Measurements from ENCODE around the gene CACHD1. TPM values are rescaled to one million over a fixed set of nuclear protein-coding genes. Genes with fewer than 3 reads are reported as not detected.

CACHD1 gene
- total RNA-seq, 2 experiments from 2014 or later: 2.6 to 2.9 TPM

- Mint-ChIP-seq H3K27ac (no peak overlapping the region), H3K9me3 (no peaks in the 10 kb centered on the region), H3K4me1 (ENCODE audit: low read depth) (peaks cover 26% of the 10 kb centered on the region), H3K4me3 (no peak overlapping the region), H3K27me3 (ENCODE audit: low read depth) (peaks cover 8% of the 10 kb centered on the region), H3K36me3 (ENCODE audit: low read depth) (no peaks in the 10 kb centered on the region)
- CTCF ChIA-PET: interaction anchor here (0.6 to 0.9 kb wide), 2 partner anchors 8 to 460 kb away, joined by 3 read pairs; no protein-coding TSS in a partner anchor
- intact Hi-C loops (cut with micrococcal nuclease): loop anchor here (5.0 kb wide), 2 partner anchors 492 to 592 kb away; partner anchors contain the start of gene JAK1
- DNase-seq: no peak
Observed at GRCh38 chr1:64474665-64475439, 4.9 kb downstream of the CACHD1 start.

DNA sequence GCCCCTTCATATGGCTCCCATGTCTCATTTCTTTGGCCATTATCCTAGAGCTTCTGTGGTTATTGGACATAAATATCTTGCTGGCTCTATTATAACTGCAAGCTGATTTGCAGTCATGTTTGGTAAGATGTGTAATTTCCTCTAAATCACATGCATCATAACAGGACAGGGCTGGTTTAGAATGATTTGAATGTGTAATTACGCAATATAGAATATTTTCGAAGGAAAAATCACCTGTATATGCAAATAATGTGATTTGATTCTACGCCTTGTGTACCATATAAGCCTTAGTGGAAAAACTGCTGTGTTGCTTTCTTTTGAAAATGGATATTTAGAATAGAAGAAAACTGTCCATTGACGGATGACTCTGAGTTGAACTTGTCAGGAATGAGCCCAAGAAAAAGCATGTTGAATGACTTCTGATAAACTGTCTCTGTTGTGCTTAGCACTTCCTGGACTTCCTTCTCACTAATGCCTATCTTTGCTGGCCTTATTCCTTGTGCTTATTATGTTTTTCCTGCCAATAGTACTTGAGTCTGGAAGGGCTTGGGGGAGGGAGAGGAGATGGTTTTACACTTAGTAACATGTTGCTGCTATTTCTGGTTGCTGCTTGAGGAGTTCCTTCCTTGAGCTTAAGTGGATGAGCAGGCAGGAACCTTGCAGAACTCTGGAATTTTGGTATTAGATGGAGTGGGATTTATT is 6.5 kb downstream of the CACHD1 start:
- DNase-seq: no peak
- Mint-ChIP-seq H3K4me1 (ENCODE audit: low read depth) (peaks cover 30% of the 10 kb centered on the region), H3K4me3 (no peak overlapping the region), H3K27me3 (ENCODE audit: low read depth) (peaks cover 3% of the 10 kb centered on the region), H3K27ac (no peak overlapping the region), H3K9me3 (no peaks in the 10 kb centered on the region), H3K36me3 (ENCODE audit: low read depth) (no peaks in the 10 kb centered on the region)
- intact Hi-C loops (cut with micrococcal nuclease): no loop called here
- CTCF ChIA-PET: interaction anchor here (1.4 kb wide), 1 partner anchor 13 kb away, joined by 4 read pairs; no protein-coding TSS in a partner anchor

DNA sequence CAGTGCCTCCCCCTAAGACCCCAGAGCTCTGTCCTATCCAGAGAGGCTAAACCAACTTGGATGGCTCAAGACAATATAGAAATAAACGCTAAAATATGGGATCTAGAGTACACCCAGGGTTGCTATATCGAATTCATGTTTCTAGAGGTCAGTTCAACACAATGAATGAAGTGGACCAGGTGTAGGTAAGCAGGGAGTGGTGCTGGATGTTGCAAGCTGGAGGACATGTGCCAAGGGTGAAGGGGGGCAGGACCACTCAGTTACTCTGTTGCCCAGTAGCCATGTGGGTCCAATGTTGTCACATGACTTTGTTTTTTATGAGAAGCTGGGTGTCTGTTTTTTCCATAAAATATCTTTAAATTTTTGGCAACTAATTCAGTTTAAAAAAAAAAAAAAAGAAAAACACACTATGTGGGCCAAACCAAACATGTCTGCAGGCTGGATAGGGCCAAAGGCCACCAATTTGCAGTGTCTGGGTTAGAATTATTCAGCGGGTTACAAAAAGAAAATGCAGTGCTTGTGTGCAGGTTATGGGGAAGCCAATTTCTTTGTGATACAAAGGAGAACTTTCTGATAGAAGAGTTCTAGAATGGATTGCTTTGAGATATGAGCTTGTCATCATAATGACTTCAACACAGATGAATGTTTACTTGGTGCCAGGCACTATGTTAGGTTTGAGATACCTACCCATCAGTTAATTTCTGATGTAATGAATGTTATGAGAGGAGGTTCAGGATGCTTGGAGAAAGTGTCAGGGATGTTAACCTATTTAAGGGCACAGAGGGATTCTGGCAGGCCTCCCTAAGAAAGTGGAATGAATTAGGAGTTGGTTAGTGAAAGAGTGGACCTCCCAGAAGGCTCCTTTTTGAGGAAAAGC is 8.9 kb downstream of the CACHD1 start:
- H3K36me3 Mint-ChIP-seq (ENCODE audit: low read depth): no peaks in the 10 kb centered on the region
- H3K4me3 Mint-ChIP-seq: no peak overlapping the region
- intact Hi-C loops (cut with micrococcal nuclease): no loop called here
- CTCF ChIA-PET: no interaction called here
- H3K9me3 Mint-ChIP-seq: no peaks in the 10 kb centered on the region
- no peak for DNase-seq
- no peaks in the 10 kb centered on the region for H3K27me3 Mint-ChIP-seq (ENCODE audit: low read depth)
- H3K27ac Mint-ChIP-seq: no peak overlapping the region
- peaks cover 23% of the 10 kb centered on the region for H3K4me1 Mint-ChIP-seq (ENCODE audit: low read depth)

DNA sequence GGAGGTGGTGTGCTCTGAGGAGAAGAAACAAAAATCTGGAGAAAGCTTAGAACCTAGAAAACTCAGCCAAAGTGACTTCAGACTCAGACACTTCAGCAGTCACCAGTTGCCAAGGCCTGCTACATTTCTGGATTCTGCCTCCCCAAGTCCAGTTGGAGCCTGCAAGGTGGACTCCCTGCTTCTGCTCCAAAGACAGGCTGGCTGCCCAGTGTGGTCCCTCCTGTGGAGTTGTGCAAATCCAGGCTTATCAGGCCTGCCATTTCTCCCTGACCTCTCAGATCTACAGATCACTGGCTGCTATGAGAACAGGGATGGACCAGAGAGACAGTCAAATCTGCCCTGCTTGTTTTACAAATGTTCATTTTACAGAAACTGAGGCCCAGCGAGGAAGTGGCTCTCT is 9.9 kb downstream of the CACHD1 start:
- DNase-seq: no peak
- CTCF ChIA-PET: no interaction called here
- intact Hi-C loops (cut with micrococcal nuclease): no loop called here
- Mint-ChIP-seq H3K36me3 (ENCODE audit: low read depth) (no peaks in the 10 kb centered on the region), H3K4me3 (no peak overlapping the region), H3K27ac (no peak overlapping the region), H3K27me3 (ENCODE audit: low read depth) (no peaks in the 10 kb centered on the region), H3K4me1 (ENCODE audit: low read depth) (peaks cover 24% of the 10 kb centered on the region), H3K9me3 (no peaks in the 10 kb centered on the region)

DNA sequence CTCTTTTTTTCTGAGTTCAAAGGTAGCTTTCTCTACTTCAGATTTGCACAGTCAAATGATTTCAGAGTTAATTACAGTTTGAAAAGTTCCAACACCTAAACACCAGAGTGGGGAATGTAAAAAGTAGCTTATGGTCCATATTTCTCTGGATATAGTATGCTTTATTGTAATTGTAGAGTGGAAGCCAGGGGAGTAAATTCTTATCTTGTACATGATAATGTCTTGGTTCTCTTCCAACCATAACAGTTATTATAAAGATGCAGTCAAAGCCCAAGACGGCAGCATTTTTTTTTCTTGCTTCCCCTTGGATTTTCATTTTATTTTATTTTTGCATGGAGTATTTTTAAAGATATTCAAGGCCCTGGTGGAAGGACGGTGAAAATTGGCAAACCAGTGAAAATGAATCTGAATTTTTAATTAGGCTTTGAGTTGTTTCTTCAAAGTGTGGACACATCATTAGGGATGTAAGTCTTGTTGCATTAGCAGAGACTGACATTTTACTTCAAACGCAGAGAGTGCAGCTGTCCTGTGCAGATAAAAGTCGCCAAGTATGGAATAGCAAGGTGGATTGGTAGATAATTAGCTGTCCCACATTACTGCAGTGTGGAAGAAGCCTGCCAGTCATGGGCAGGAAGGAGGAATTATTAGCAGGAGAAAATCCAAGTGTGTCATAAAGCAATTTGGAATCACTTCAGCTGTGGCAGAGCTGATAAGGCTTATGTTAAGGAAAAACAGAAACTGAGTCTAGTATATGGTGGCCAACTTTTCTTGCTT is 11.3 kb downstream of the CACHD1 start:
- no peak for DNase-seq
- no peak overlapping the region for H3K27ac Mint-ChIP-seq
- H3K4me3 Mint-ChIP-seq: no peak overlapping the region
- no peaks in the 10 kb centered on the region for H3K9me3 Mint-ChIP-seq
- H3K36me3 Mint-ChIP-seq (ENCODE audit: low read depth): no peaks in the 10 kb centered on the region
- CTCF ChIA-PET: no interaction called here
- H3K4me1 Mint-ChIP-seq (ENCODE audit: low read depth): peaks cover 20% of the 10 kb centered on the region
- H3K27me3 Mint-ChIP-seq (ENCODE audit: low read depth): no peaks in the 10 kb centered on the region
- intact Hi-C loops (cut with micrococcal nuclease): no loop called here

GRCh38 chr1:64482128-64482527 is 12.2 kb downstream of the CACHD1 start:
- CTCF ChIA-PET: no interaction called here
- no peaks in the 10 kb centered on the region for H3K9me3 Mint-ChIP-seq
- H3K36me3 Mint-ChIP-seq (ENCODE audit: low read depth): no peaks in the 10 kb centered on the region
- DNase-seq: no peak
- H3K4me1 Mint-ChIP-seq (ENCODE audit: low read depth): peaks cover 13% of the 10 kb centered on the region
- intact Hi-C loops (cut with micrococcal nuclease): no loop called here
- H3K27me3 Mint-ChIP-seq (ENCODE audit: low read depth): no peaks in the 10 kb centered on the region
- H3K4me3 Mint-ChIP-seq: no peak overlapping the region
- no peak overlapping the region for H3K27ac Mint-ChIP-seq

DNA sequence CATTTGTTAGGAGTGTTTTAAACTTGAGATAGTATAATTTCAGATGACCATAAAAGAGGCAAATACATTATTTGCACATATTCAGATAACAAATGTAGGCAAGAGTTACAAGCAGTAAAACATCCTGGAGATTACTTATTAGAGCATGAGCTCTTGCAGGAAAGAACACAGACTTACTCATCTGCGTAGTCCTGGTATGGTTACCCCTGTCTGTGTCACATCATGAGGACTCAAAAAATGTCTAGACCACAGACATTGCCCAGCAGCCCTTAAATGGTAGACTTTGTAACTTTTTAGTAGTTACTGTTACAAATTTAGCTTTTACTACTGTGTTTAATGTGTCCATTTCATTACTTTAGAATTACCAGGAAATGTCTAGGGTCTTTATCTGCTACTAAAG is 12.8 kb downstream of the CACHD1 start:
- Mint-ChIP-seq H3K27me3 (ENCODE audit: low read depth) (no peaks in the 10 kb centered on the region), H3K4me1 (ENCODE audit: low read depth) (peaks cover 15% of the 10 kb centered on the region), H3K4me3 (no peak overlapping the region), H3K9me3 (no peaks in the 10 kb centered on the region), H3K27ac (no peak overlapping the region), H3K36me3 (ENCODE audit: low read depth) (no peaks in the 10 kb centered on the region)
- intact Hi-C loops (cut with micrococcal nuclease): no loop called here
- DNase-seq: no peak
- CTCF ChIA-PET: no interaction called here

DNA sequence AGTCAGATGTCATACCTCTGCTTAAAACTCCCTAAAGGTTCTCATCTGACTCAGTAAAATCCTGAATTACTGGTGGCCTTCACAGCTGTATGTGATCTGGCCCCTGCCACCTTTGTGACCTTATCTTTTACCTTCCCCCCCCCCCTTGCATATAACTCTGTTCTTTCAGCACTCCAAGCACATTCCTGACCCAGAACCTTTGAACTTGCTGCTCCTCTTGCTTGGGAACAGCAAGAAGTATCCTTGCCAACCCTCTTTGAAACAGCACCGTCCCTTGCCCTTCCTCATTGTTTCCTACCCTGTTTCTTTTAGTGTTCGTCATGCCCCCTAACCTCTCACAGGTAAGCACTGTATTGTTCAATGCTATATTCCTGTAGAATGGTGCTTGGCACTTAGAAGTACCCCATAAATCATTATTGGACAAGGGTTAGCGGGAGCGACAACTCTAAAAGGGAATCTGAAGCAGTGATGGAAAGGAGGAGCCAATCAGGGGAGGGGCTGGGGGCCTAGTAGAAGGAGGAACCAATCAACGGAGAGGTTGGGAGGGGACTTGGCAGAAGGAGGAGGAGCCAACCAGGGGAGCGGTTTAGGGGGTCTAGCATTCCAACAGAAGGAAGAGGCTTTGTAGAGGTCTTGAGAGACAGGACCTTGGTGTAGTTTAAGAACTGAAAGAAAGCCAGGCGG is 13.9 kb downstream of the CACHD1 start:
- Mint-ChIP-seq H3K9me3 (no peaks in the 10 kb centered on the region), H3K4me3 (no peak overlapping the region)

GRCh38 chr1:64484651-64485050 is 14.7 kb downstream of the CACHD1 start:
- CTCF ChIA-PET: no interaction called here
- peaks cover 2% of the 10 kb centered on the region for H3K27me3 Mint-ChIP-seq (ENCODE audit: low read depth)
- no peaks in the 10 kb centered on the region for H3K9me3 Mint-ChIP-seq
- H3K4me3 Mint-ChIP-seq: no peak overlapping the region
- no peaks in the 10 kb centered on the region for H3K36me3 Mint-ChIP-seq (ENCODE audit: low read depth)
- intact Hi-C loops (cut with micrococcal nuclease): no loop called here
- peaks cover 19% of the 10 kb centered on the region for H3K4me1 Mint-ChIP-seq (ENCODE audit: low read depth)
- no peak for DNase-seq
- H3K27ac Mint-ChIP-seq: no peak overlapping the region

More for the DNA sequence above, 13.9 kb downstream of the CACHD1 start:
- H3K27ac Mint-ChIP-seq: no peak overlapping the region
- CTCF ChIA-PET: no interaction called here
- H3K36me3 Mint-ChIP-seq (ENCODE audit: low read depth): no peaks in the 10 kb centered on the region
- H3K27me3 Mint-ChIP-seq (ENCODE audit: low read depth): no peaks in the 10 kb centered on the region
- H3K4me1 Mint-ChIP-seq (ENCODE audit: low read depth): peaks cover 17% of the 10 kb centered on the region
- intact Hi-C loops (cut with micrococcal nuclease): no loop called here
- no peak for DNase-seq

DNA sequence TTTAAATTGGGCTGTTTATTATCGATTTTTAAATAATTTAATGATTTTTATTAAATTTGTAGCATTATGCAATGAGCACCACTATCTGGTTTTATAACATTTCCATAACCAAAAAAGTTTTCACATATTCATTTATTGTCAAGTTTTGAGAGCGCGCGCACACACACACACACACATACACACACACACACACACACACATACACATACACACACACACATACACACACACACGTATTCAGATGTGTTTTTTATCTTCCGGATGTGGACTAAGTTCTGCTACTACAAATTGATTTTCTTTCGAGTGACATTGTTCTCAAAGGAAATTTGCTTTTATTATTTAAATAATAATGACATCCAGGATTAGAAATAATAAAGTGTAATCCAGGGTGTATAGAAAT is 16.3 kb downstream of the CACHD1 start:
- intact Hi-C loops (cut with micrococcal nuclease): no loop called here
- CTCF ChIA-PET: no interaction called here
- H3K4me1 Mint-ChIP-seq (ENCODE audit: low read depth): peaks cover 24% of the 10 kb centered on the region

DNA sequence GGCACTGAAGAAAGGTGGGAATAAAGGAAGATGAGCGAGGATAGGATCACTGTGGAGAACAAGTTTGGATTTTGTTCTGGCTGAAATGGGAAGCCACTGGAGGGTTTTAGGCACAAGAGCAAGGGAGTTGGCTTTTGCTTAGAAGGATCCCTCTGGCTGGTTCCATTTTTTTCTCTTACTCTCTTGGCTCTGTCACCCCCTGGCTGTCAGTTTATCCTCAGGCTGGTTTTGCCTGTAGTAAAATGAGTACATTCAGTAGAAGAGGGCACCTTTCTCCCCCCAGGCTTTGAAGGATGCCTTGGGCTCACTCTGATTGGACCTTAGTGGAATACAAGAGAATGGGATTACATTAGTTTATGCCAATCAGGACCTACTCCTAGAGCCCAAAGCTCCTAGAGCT is 17.1 kb downstream of the CACHD1 start:
- no peak overlapping the region for H3K4me3 Mint-ChIP-seq
- no peak overlapping the region for H3K27ac Mint-ChIP-seq
- peak; percentile 21 for DNase-seq
- peaks cover 2% of the 10 kb centered on the region for H3K27me3 Mint-ChIP-seq (ENCODE audit: low read depth)
- intact Hi-C loops (cut with micrococcal nuclease): loop anchor here (1.0 kb wide), 1 partner anchor 218 kb away; no protein-coding TSS in a partner anchor
- CTCF ChIA-PET: interaction anchor here (0.7 kb wide), 1 partner anchor 54 kb away, joined by 3 read pairs; no protein-coding TSS in a partner anchor
- peaks cover 28% of the 10 kb centered on the region for H3K4me1 Mint-ChIP-seq (ENCODE audit: low read depth)
- no peaks in the 10 kb centered on the region for H3K9me3 Mint-ChIP-seq
- no peaks in the 10 kb centered on the region for H3K36me3 Mint-ChIP-seq (ENCODE audit: low read depth)

More for the DNA sequence above, 16.3 kb downstream of the CACHD1 start:
- H3K36me3 Mint-ChIP-seq (ENCODE audit: low read depth): no peaks in the 10 kb centered on the region
- H3K9me3 Mint-ChIP-seq: no peaks in the 10 kb centered on the region
- peaks cover 2% of the 10 kb centered on the region for H3K27me3 Mint-ChIP-seq (ENCODE audit: low read depth)
- no peak overlapping the region for H3K4me3 Mint-ChIP-seq
- H3K27ac Mint-ChIP-seq: no peak overlapping the region
- DNase-seq: no peak
